NCI-H69 (cell line): ENCODE results near the gene IL37.
"Not testable (repeated sequence)": the region's sequence is repeated elsewhere in the genome, so short reads cannot be mapped to it uniquely, and the experiment has no call there.

ENCODE experiments used
- DNase-seq: peaks from one replicate; lab custom pipeline; 2025; lab: John Stamatoyannopoulos, UW

Gene IL37

DNA sequence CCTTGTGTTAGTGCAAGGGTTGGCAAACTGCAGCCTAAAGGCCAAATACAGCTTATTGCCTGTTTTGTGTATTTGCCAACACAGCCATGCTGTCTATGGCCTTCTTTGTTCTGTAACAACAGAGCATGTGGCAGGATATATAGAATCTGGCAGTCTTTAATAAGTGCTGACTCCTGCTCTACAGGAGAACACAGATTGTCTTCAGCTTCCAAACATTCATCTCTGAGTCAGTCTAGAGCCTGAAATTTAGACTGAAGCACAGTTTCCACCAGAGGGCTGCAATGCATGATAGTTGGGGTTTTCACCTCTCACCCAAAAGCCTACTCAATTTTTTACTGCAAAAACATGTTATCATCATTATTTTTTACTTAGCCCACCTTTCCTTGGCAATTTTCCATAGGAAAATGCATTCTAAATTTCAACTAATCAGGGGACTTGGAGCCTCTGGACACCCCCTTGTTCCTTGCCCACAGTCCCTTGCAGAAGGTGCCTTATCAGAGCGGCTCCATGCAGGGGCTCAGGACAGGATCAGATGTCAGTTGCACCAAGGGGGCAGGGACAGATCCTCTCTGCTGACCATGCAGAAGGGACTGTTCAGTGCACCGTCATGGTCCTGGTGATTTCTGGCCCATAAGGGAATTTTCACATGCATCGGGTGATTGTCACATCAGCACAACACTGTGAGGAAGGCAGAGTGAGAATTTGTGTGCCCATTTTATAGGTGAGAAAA, 12.4 kb downstream of the IL37 start:
- DNase-seq: no peak

GRCh38 chr2:112923967-112924338, 13.0 kb downstream of the IL37 start:
- DNase-seq: no peak

- no peak for DNase-seq
These were observed 13.4 kb downstream of the IL37 start for GRCh38 chr2:112924360-112924759.

- no peak for DNase-seq
These were observed 13.9 kb downstream of the IL37 start for GRCh38 chr2:112924821-112925220.

DNA sequence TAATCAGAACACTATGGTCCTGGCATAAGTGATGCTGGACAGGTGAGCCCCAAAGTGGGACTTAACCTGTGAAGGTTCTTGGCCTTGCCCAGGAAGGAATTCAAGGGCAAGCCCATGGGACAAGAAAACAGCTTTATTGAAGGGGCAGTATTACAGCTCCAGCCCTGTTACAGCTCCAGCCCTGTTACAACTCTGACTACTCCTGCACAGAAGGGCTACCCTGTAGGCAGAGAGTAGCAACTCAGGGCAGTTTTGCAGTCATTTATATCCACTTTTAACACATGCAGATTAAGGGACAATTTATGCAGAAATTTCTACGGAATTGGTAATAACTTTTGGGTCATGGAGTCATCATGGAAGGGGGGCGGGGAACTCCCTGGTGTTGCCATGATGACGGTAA, 15.7 kb downstream of the IL37 start:
- no peak for DNase-seq

GRCh38 chr2:112927745-112928144, 16.8 kb downstream of the IL37 start:
- DNase-seq: no peak

DNA sequence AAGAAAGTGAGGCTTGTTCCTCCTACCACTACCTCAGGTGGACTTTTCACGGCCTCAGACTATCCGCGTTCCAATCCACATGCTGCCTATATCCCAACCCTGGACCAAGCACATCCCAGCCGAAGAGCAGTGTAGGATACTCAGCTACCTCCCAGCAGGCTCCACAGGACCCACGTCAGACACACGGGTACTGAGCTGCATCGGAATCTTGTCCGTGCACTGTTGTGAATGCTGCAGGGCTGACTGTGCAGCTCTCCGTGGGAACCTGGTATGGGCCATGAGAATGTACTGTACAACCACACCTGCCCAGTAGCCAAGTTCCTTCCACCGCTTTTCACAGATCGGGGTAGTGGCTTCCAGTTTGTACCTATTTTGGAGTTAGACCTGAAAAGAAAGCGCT, 22.3 kb downstream of the IL37 start:
- DNase-seq: no peak

- not testable (repeated sequence) for DNase-seq
These were observed 23.2 kb downstream of the IL37 start for GRCh38 chr2:112934117-112934516.

- no peak for DNase-seq
These were observed 25.9 kb downstream of the IL37 start for GRCh38 chr2:112936927-112937232.

- no peak for DNase-seq
These were observed 27.9 kb downstream of the IL37 start for GRCh38 chr2:112938904-112939303.

GRCh38 chr2:112939425-112939824, 28.5 kb downstream of the IL37 start:
- DNase-seq: no peak

DNA sequence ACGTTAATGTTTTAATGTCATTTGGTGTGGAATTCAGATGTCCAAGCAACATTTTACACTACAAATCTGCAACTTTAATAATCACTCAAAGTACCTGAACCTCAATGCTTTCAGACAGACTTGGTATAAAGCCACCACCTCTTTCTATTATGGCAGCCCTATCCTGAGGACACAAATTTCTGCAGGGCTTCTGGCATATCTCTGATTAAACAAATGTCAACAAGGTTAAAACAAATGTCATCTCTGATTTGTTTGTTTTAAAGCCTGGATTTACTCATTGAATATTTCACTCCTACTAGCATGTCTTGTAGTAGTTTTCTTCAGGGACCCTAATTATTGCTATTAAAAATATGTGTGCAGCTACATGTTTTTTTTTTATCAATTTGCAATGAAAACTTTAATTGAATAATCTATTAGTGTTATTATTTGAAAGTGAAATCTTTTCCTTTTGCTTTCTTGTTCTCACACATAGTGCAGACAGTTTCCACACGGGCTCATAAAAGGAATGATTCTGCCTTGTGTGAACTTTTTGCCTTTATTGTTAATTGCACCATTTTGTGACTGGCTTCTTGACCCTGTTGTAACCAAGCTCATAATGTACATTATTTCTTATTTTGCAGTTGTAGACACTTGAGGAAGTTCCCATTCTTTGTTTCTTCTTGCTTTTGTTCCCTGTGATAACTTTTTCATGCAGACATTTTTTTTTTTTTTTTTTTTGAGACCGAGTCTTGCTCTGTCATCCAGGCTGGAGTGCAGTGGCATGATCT, 30.1 kb downstream of the IL37 start:
- DNase-seq: no peak

- DNase-seq: peak; percentile 57
These were observed 31.0 kb downstream of the IL37 start for GRCh38 chr2:112941753-112942653.

DNA sequence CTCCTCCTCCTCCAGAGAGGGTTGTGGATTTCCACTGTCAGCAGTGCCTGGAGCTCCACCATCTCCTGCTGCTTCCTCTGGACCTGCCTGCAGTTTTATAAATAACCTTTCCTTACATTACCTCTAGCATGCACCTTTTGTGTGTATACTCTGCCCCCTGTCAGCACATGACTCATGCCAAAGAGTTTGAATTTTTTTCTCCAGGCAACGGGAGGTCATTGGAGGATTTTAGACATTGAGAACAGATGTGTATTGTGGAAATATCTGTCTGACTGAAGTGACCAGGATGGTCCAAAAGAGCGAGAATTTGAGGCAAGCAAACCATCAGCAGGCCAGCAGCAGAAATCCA, 31.7 kb downstream of the IL37 start:
- peak; percentile 22 for DNase-seq

- no peak for DNase-seq
These were observed 34.0 kb downstream of the IL37 start for GRCh38 chr2:112944971-112945370.

- DNase-seq: no peak
These were observed 35.1 kb downstream of the IL37 start for GRCh38 chr2:112946086-112946485.

DNA sequence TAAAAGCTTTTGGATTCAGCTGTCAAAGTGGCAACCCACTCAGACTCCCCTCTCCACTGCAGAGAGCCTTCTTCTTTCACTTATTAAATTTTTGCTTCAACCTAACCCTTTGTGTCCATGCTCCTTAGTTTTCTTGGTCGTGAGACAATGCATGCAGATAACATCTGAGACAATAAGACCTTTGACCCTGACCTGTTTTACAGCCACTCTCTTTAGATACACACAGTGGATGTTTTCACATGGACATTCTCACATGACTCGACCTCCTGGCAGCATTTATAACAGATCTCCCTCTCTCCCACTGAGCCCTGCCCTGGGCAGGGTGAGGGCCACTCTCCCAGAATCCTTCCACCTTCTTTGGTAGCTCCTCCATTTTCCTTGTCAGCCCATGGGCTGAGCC, 36.4 kb downstream of the IL37 start:
- no peak for DNase-seq

GRCh38 chr2:112949456-112949855, 38.5 kb downstream of the IL37 start:
- DNase-seq: no peak

DNA sequence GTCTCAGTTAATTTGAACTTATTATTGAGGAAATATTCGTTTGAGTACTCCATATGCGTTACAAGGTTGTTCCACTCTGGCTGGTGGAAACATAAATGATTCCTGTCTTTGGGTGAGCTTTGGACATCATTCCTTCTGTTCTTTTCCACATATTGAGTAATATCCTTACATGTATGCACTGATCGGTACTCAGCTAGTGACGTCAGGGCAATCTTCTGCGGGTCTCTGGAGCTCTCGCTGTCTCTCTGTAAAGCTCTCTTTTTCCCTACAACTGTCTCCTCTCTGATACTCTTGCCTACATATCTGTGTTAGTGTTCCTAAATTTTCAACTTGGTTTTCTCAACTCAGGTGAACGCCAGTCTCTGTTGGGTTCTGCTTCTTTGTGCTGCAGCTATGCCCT, 43.4 kb downstream of the IL37 start:
- DNase-seq: no peak

- DNase-seq: no peak
These were observed 46.5 kb downstream of the IL37 start for GRCh38 chr2:112957511-112957910.

GRCh38 chr2:112958428-112959108, 47.6 kb downstream of the IL37 start:
- DNase-seq: peak; percentile 43

DNA sequence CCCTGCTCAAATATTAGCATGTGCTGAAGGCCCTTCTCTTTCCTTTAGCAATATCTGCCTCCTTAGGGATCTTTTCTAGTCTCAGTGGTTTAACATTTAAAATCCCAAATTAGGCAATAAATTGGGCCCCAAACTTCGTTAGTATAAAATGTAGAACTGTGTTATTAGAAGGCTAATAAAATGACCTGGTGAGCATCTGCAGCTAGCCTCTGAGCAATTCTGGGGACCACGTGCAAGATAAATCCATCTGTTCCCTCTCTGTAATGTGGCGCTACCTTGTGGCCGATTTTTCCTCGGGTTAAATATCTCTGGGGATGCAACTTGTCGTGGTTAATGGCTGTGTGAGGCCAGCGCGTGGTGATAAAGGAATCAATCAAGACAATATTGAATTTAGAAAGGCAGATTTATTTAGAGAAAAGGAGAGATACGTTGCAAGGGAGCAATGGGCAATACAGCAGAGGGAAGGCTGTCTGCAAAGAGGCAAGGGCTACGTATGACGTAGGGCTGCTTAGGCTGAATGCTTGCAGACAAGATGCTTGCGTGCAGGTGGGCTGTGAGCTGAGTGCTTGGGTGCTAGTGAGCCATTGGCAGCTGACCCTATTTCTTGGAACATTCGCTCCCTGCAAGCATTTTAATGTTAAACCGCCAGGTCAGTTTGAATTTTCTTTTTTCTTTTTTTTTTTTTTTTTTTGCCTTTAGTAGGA, 48.3 kb downstream of the IL37 start:
- DNase-seq: peak; percentile 3
